IMR-90 (cell line): Measurements from ENCODE around the gene GABARAPL1. TPM values are rescaled to one million over a fixed set of nuclear protein-coding genes. Genes with fewer than 3 reads are reported as not detected.

Experiments
- ATAC-seq: fragments of 200-7000 bp; cut with Tn5 transposase; 2 replicates; pipeline ENCODE4 v1.9.1; 2020; ENCODE audit warnings: low read depth, mild to moderate bottlenecking, moderate library complexity
- BruUV-seq: library from RNA; stranded (reverse); fragments of 400-500 nt; replicated peaks from 2 replicates; lab custom pipeline; 2021; lab: Mats Ljungman, UMichigan
- CTCF ChIA-PET: fragments of 300-600 bp; formaldehyde crosslinking; extraction: SDS; loops from one replicate; lab custom pipeline; 2021; ENCODE audit warnings: antibody characterized with exemption; lab: Yijun Ruan, JAX
- POLR2A ChIA-PET: fragments of 300-600 bp; sonication (Branson Sonifier 250); formaldehyde crosslinking; loops from one replicate; lab custom pipeline; 2022; ENCODE audit warnings: antibody characterized with exemption; ENCODE audit not compliant: unreplicated experiment; lab: Charles Lee
- DNase-seq: peaks from one replicate; pipeline ENCODE4 v3.0.0; 2013
- H2AFZ ChIP-seq: replicated peaks from 2 replicates; pipeline ENCODE3; 2013; ENCODE audit warnings: low read length, mild to moderate bottlenecking; ENCODE audit not compliant: poor library complexity
- H2AK5ac ChIP-seq: 2 replicates; pipeline ENCODE4 v1.6.1; 2013; ENCODE audit warnings: low read depth, low read length, inconsistent platforms
- H2AK9ac ChIP-seq: replicated peaks from 2 replicates; pipeline ENCODE3; 2013; ENCODE audit warnings: mild to moderate bottlenecking, low read depth, low read length, moderate library complexity; ENCODE audit not compliant: poor library complexity
- H2BK120ac ChIP-seq: 2 replicates; pipeline ENCODE4 v1.6.1; 2013; ENCODE audit warnings: low read depth, low read length, inconsistent platforms
- H2BK15ac ChIP-seq: 3 replicates; pipeline ENCODE4 v1.6.1; 2013; ENCODE audit warnings: low read depth, low read length, inconsistent platforms
- H2BK20ac ChIP-seq: 2 replicates; pipeline ENCODE4 v1.6.1; 2013; ENCODE audit warnings: low read depth, mild to moderate bottlenecking, inconsistent platforms, low read length, moderate library complexity
- H2BK5ac ChIP-seq: 2 replicates; pipeline ENCODE4 v1.6.1; 2013; ENCODE audit warnings: mild to moderate bottlenecking, low read depth, low read length, inconsistent platforms; ENCODE audit not compliant: poor library complexity, severe bottlenecking
- H3K14ac ChIP-seq: replicated peaks from 2 replicates; pipeline ENCODE4 v1.6.1; 2013; ENCODE audit warnings: low read depth, low read length, inconsistent platforms
- H3K18ac ChIP-seq: 2 replicates; pipeline ENCODE4 v1.6.1; 2013; ENCODE audit warnings: low read depth, low read length, control low read depth
- H3K23ac ChIP-seq: 2 replicates; pipeline ENCODE4 v1.6.1; 2013; ENCODE audit warnings: low read depth, low read length, inconsistent platforms
- H3K27ac ChIP-seq: 2 replicates; pipeline ENCODE4 v1.5.1; 2013; ENCODE audit warnings: mild to moderate bottlenecking, control low read depth, low read length; ENCODE audit not compliant: insufficient read depth
- H3K27me3 ChIP-seq: 2 replicates; pipeline ENCODE4 v1.6.1; 2013; ENCODE audit warnings: low read length; ENCODE audit not compliant: control insufficient read depth, insufficient read depth
- H3K36me3 ChIP-seq: 2 replicates; pipeline ENCODE4 v1.6.1; 2013; ENCODE audit warnings: low read length, mixed read lengths; ENCODE audit not compliant: control insufficient read depth, insufficient read depth
- H3K4ac ChIP-seq: 2 replicates; pipeline ENCODE4 v1.6.1; 2013; ENCODE audit warnings: low read depth, low read length, inconsistent platforms
- H3K4me1 ChIP-seq: 2 replicates; pipeline ENCODE4 v1.6.1; 2013; ENCODE audit warnings: low read length, mixed read lengths; ENCODE audit not compliant: control insufficient read depth, insufficient read depth
- H3K4me2 ChIP-seq: 2 replicates; pipeline ENCODE4 v1.6.1; 2013; ENCODE audit warnings: low read depth, mild to moderate bottlenecking, control low read depth, low read length, moderate library complexity
- H3K4me3 ChIP-seq: 2 replicates; pipeline ENCODE4 v1.5.1; 2013; ENCODE audit warnings: low read depth, mild to moderate bottlenecking, control low read depth, low read length, moderate library complexity; ENCODE audit not compliant: insufficient read depth
- H3K56ac ChIP-seq: 2 replicates; pipeline ENCODE4 v1.6.1; 2013; ENCODE audit warnings: low read length, inconsistent platforms; ENCODE audit not compliant: insufficient read depth; ENCODE audit errors: extremely low read depth
- H3K79me1 ChIP-seq, 2 experiments: 2 replicates each; pipeline ENCODE4 v1.6.1; 2013; ENCODE audit warnings: low read length in 2 of 2, inconsistent platforms in 1 of 2, low read depth in 1 of 2
- H3K9ac ChIP-seq: 2 replicates; pipeline ENCODE4 v1.6.1; 2013; ENCODE audit warnings: low read depth, low read length, control low read depth
- H3K9me1 ChIP-seq: 2 replicates; pipeline ENCODE4 v1.6.1; 2013; ENCODE audit warnings: low read length, inconsistent platforms; ENCODE audit not compliant: insufficient read depth
- H3K9me3 ChIP-seq: 2 replicates; pipeline ENCODE4 v1.6.1; 2013; ENCODE audit warnings: low read length; ENCODE audit not compliant: control insufficient read depth, insufficient read depth
- H4K20me1 ChIP-seq: 2 replicates; pipeline ENCODE4 v1.6.1; 2013; ENCODE audit warnings: low read length, inconsistent platforms; ENCODE audit not compliant: insufficient read depth
- H4K5ac ChIP-seq: 2 replicates; pipeline ENCODE4 v1.6.1; 2013; ENCODE audit warnings: mild to moderate bottlenecking, low read depth, low read length, control low read depth
- H4K8ac ChIP-seq, 2 experiments: 2 replicates each; pipeline ENCODE4 v1.6.1; 2013; ENCODE audit warnings: low read depth in 2 of 2, low read length in 2 of 2, control low read depth in 1 of 2, inconsistent platforms in 1 of 2
- H4K91ac ChIP-seq: 2 replicates; pipeline ENCODE4 v1.6.1; 2013; ENCODE audit warnings: low read depth, low read length, inconsistent platforms; ENCODE audit not compliant: insufficient read depth
- CEBPB ChIP-seq: IDR thresholded peaks from 2 replicates; pipeline ENCODE4 v1.6.1; 2012; ENCODE audit warnings: low read depth, low read length, improper control_type of control experiment
- CHD1 ChIP-seq: IDR thresholded peaks from 2 replicates; pipeline ENCODE4 v1.6.1; 2012; ENCODE audit warnings: low read depth, low read length, improper control_type of control experiment
- CTCF ChIP-seq: conservative IDR thresholded peaks from 2 replicates; pipeline ENCODE4 v1.5.1; 2012; ENCODE audit warnings: mild to moderate bottlenecking, low read depth, low read length, improper control_type of control experiment
- ELK1 ChIP-seq: fragments of 150-350 bp; IDR thresholded peaks from 2 replicates; pipeline ENCODE4 v1.6.1; 2016; ENCODE audit warnings: low read depth, mild to moderate bottlenecking, low read length, moderate library complexity, borderline replicate concordance
- FOS ChIP-seq: fragments of 150-350 bp; IDR thresholded peaks from 2 replicates; pipeline ENCODE4 v1.6.1; 2016; ENCODE audit warnings: low read depth, low read length
- MAZ ChIP-seq: IDR thresholded peaks from 2 replicates; pipeline ENCODE4 v1.6.1; 2012; ENCODE audit warnings: low read depth, mild to moderate bottlenecking, low read length, improper control_type of control experiment, moderate library complexity, borderline replicate concordance
- MXI1 ChIP-seq: IDR thresholded peaks from 2 replicates; pipeline ENCODE4 v1.6.1; 2012; ENCODE audit warnings: low read depth, mild to moderate bottlenecking, low read length, moderate library complexity, borderline replicate concordance
- NFE2L2 ChIP-seq: fragments of 150-350 bp; IDR thresholded peaks from 2 replicates; pipeline ENCODE4 v1.6.1; 2016; ENCODE audit warnings: low read depth, mild to moderate bottlenecking, low read length
- POLR2A ChIP-seq: IDR thresholded peaks from 2 replicates; pipeline ENCODE4 v1.6.1; 2012; ENCODE audit warnings: mild to moderate bottlenecking, low read depth, low read length
- RAD21 ChIP-seq: IDR thresholded peaks from 2 replicates; pipeline ENCODE4 v1.6.1; 2012; ENCODE audit warnings: low read length, improper control_type of control experiment
- RCOR1 ChIP-seq: IDR thresholded peaks from 2 replicates; pipeline ENCODE4 v1.6.1; 2012; ENCODE audit warnings: mild to moderate bottlenecking, low read length, improper control_type of control experiment; ENCODE audit not compliant: insufficient replicate concordance
- RFX5 ChIP-seq: IDR thresholded peaks from 2 replicates; pipeline ENCODE4 v1.8.0; 2012; ENCODE audit warnings: low read depth, mild to moderate bottlenecking, low read length, moderate library complexity
- SMC3 ChIP-seq: fragments of 150-350 bp; IDR thresholded peaks from 2 replicates; pipeline ENCODE4 v1.6.1; 2016; ENCODE audit warnings: low read depth, mild to moderate bottlenecking, antibody characterized with exemption, low read length, moderate library complexity
- USF2 ChIP-seq: fragments of 150-350 bp; IDR thresholded peaks from 2 replicates; pipeline ENCODE4 v1.6.1; 2017; ENCODE audit warnings: mild to moderate bottlenecking, antibody characterized with exemption, low read length, low read depth
- WGBS, 2 experiments: methylation state at CpG; one replicate each; pipeline versions ENCODE4 v1.1.5 to v1.1.7; 2013; ENCODE audit warnings: missing lambda C conversion rate in 2 of 2; ENCODE audit not compliant: insufficient read length in 1 of 2; ENCODE audit errors: extremely low coverage in 2 of 2; 5-methylcytosine and 5-hydroxymethylcytosine counted together
- dilution Hi-C: fragments of 300-500 bp; cut with HindIII; formaldehyde crosslinking; loops from one replicate; pipeline ENCODE4 v1.14.3; 2018; ENCODE audit warnings: low sequenced_read_pairs; ENCODE audit not compliant: unreplicated experiment
- in situ Hi-C: fragments of 300-500 bp; cut with MboI; formaldehyde crosslinking; loops from 3 replicates; pipeline ENCODE4 v1.14.3; 2019; ENCODE audit warnings: low sequenced_read_pairs, inconsistent platforms, mixed read lengths
- intact Hi-C: fragments of 100-400 bp; cut with micrococcal nuclease; formaldehyde crosslinking; loops from 2 replicates; pipeline ENCODE4 v1.10.0; 2022
- polyA plus RNA-seq, 3 experiments: library from polyadenylated mRNA; depleted of rRNA; stranded (reverse); fragments of >200 nt; gene quantifications; 2 replicates each; pipeline ENCODE4 v1.2.3, GENCODE V29; 2012; ENCODE audit warnings: low replicate concordance in 1 of 3
- total RNA-seq: library from RNA; depleted of rRNA; stranded (reverse); fragments of >200 nt; gene quantifications from 2 replicates; pipeline ENCODE4 v1.2.3, GENCODE V29; 2012

Gene GABARAPL1
- total and polyA plus RNA-seq, 2 of the 4 experiments (the other 2 are of a cell fraction), result 51.6 to 93.6 TPM

- Histone ChIP-seq H3K27ac (no peak overlapping the region), H4K8ac (no peak overlapping the region), H4K5ac (no peak overlapping the region), H2BK20ac (no peak overlapping the region), H3K36me3 (peaks cover 59% of the 10 kb centered on the region), H4K91ac (no peak overlapping the region), H3K56ac (no peak overlapping the region), H3K14ac (no peak overlapping the region), H3K27me3 (no peaks in the 10 kb centered on the region), H3K4me1 (peaks cover 4% of the 10 kb centered on the region), H3K4me3 (no peak overlapping the region), H3K79me1 (peaks cover 15 to 24% of the 10 kb centered on the region in 2 experiments), H2BK5ac (no peak overlapping the region), H3K4ac (no peak overlapping the region), H4K20me1 (peaks cover 17% of the 10 kb centered on the region; the same call in 1 of the 2 replicates), H3K9me1 (peaks cover 8% of the 10 kb centered on the region; the same call in 1 of the 2 replicates), H2BK15ac (no peak overlapping the region), H3K9ac (no peak overlapping the region), H3K9me3 (no peaks in the 10 kb centered on the region), H2BK120ac (no peak overlapping the region), H2AFZ (no peak overlapping the region), H3K4me2 (no peak overlapping the region), H2AK9ac (no peak overlapping the region), H3K18ac (no peak overlapping the region), H2AK5ac (no peak overlapping the region), H3K23ac (no peak overlapping the region)
- DNase-seq, result no peak
- no TSS peak for BruUV-seq
- dilution Hi-C loops, result no loop called here
- ChIA-PET POLR2A (no interaction called here), CTCF (no interaction called here)
- TF ChIP-seq ELK1 (no peak), CEBPB (no peak), MAZ (no peak), RCOR1 (no peak), USF2 (no peak), SMC3 (no peak), NFE2L2 (no peak), FOS (no peak), MXI1 (no peak), POLR2A (no peak), CTCF (no peak), RFX5 (no peak), CHD1 (no peak), RAD21 (no peak)
- in situ Hi-C loops, result no loop called here
- ATAC-seq, result no peak
- intact Hi-C loops, result no loop called here
- WGBS, 2 experiments, result no CpG with 5 or more reads among the region's 5 CpGs
Measured at GRCh38 chr12:10221846-10222245, 9.2 kb downstream of the GABARAPL1 start.
